Esophagus squamous epithelium (tissue), 4 donors: ENCODE results near the gene WDR1.

Experiments used
- POLR2A ChIP-seq, 4 donors: fragments of 450-650 bp; IDR thresholded peaks; one replicate each; pipeline ENCODE4 v1.6.1; 2017; ENCODE audit warnings: antibody characterized with exemption in 4 of 4, mild to moderate bottlenecking in 4 of 4, moderate library complexity in 3 of 4
- TF ChIP-seq, protein P1 (sequence below), 6 experiments: fragments of 450-650 bp in 4 of 6; fragments of 200-600 bp in 2 of 6; sonication (generic) in 2 of 6; IDR thresholded peaks; one replicate each; pipeline ENCODE4 v1.5.1; 2016 to 2019; ENCODE audit warnings: antibody characterized with exemption in 6 of 6, mild to moderate bottlenecking in 4 of 6, moderate library complexity in 4 of 6

DNA sequence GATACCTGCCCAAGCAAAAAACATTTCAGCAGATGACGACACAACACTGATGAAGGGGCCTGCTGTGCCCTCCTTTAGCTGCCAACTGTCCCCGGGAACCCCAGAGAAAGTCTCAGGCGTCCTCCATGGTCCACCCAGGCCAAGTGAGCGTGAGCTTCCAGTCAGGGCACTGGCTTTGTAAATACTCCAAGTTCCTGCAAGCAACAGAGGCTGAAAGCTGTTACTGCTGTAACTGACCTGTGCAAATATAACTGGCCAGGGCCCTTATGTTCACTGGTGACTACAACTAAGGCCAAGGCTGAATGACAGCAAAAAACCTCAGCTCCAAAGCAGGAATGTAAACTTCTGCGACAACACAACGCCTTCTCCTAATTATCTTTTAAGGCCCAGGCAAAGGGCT, 8.2 kb downstream of the WDR1 start:
- TF ChIP-seq, protein P1, sequence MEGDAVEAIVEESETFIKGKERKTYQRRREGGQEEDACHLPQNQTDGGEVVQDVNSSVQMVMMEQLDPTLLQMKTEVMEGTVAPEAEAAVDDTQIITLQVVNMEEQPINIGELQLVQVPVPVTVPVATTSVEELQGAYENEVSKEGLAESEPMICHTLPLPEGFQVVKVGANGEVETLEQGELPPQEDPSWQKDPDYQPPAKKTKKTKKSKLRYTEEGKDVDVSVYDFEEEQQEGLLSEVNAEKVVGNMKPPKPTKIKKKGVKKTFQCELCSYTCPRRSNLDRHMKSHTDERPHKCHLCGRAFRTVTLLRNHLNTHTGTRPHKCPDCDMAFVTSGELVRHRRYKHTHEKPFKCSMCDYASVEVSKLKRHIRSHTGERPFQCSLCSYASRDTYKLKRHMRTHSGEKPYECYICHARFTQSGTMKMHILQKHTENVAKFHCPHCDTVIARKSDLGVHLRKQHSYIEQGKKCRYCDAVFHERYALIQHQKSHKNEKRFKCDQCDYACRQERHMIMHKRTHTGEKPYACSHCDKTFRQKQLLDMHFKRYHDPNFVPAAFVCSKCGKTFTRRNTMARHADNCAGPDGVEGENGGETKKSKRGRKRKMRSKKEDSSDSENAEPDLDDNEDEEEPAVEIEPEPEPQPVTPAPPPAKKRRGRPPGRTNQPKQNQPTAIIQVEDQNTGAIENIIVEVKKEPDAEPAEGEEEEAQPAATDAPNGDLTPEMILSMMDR (IDR thresholded peaks at IDR 0.05) = no peak
- no peak for TF ChIP-seq POLR2A (IDR thresholded peaks at IDR 0.05)
